Gastroesophageal sphincter (tissue), 3 donors: Measurements from ENCODE around the gene WWC1.

Experiments
- CTCF ChIP-seq, 4 experiments: fragments of 200-600 bp in 2 of 4; fragments of 450-650 bp in 2 of 4; sonication (generic) in 1 of 4; IDR thresholded peaks; one replicate each; pipeline ENCODE4 v1.5.1; 2017 to 2019; ENCODE audit warnings: antibody characterized with exemption in 4 of 4, mild to moderate bottlenecking in 2 of 4, moderate library complexity in 2 of 4
- EP300 ChIP-seq: sonication (generic); formaldehyde crosslinking; IDR thresholded peaks from one replicate; pipeline ENCODE4 v1.6.1; 2017; ENCODE audit warnings: antibody characterized with exemption, mild to moderate bottlenecking
- POLR2A ChIP-seq, 2 donors: fragments of 450-650 bp; IDR thresholded peaks; one replicate each; pipeline ENCODE4 v1.6.1; 2017; ENCODE audit warnings: antibody characterized with exemption in 2 of 2, mild to moderate bottlenecking in 2 of 2, moderate library complexity in 1 of 2
- POLR2AphosphoS5 ChIP-seq: sonication (generic); formaldehyde crosslinking; IDR thresholded peaks from one replicate; pipeline ENCODE4 v1.6.1; 2017; ENCODE audit warnings: antibody characterized with exemption

GRCh38 chr5:168422431-168422830, 131.0 kb downstream of the WWC1 start:
- TF ChIP-seq CTCF (IDR thresholded peaks at IDR 0.05) (peak in 1 of 4 experiments; percentile 20), POLR2A (IDR thresholded peaks at IDR 0.05) (no peak), POLR2AphosphoS5 (no peak), EP300 (no peak)
